Nephron progenitor cell (in vitro differentiated cells): ENCODE data around the gene ZNF618.

Experiments
- DNase-seq: peaks from one replicate; pipeline ENCODE4 v3.0.0; 2021
- H3K27ac Mint-ChIP-seq: 2 replicates; pipeline ENCODE4 v1.8.0; 2021; ENCODE audit warnings: mild to moderate bottlenecking, moderate library complexity, mixed read lengths
- H3K27me3 Mint-ChIP-seq: 2 replicates; pipeline ENCODE4 v1.8.0; 2021; ENCODE audit warnings: mild to moderate bottlenecking, low read depth, mixed read lengths; ENCODE audit not compliant: poor library complexity
- H3K36me3 Mint-ChIP-seq: 2 replicates; pipeline ENCODE4 v1.8.0; 2021; ENCODE audit warnings: low read depth, mixed read lengths
- H3K4me1 Mint-ChIP-seq: 2 replicates; pipeline ENCODE4 v1.8.0; 2021; ENCODE audit warnings: mixed read lengths
- H3K4me3 Mint-ChIP-seq: 2 replicates; pipeline ENCODE4 v1.8.0; 2021; ENCODE audit warnings: mild to moderate bottlenecking, moderate library complexity, mixed read lengths
- H3K9me3 Mint-ChIP-seq: 2 replicates; pipeline ENCODE4 v1.8.0; 2021; ENCODE audit warnings: mild to moderate bottlenecking, moderate library complexity, mixed read lengths
- CTCF ChIP-seq: fragments of 200-600 bp; sonication (generic); IDR thresholded peaks from 2 replicates; pipeline ENCODE4 v1.5.0; 2021; ENCODE audit warnings: antibody characterized with exemption

The ZNF618 gene

GRCh38 chr9:113886026-113886369 lies 9.9 kb downstream of the ZNF618 start:
- H3K27ac Mint-ChIP-seq: peak overlapping the region; percentile 97
- peak overlapping the region; percentile 35 for H3K4me3 Mint-ChIP-seq

GRCh38 chr9:113886466-113886865 lies 10.4 kb downstream of the ZNF618 start:
- Mint-ChIP-seq H3K9me3 (peaks cover 31% of the 10 kb centered on the region), H3K4me1 (peaks cover 59% of the 10 kb centered on the region), H3K27me3 (no peaks in the 10 kb centered on the region), H3K36me3 (peaks cover 46% of the 10 kb centered on the region), H3K27ac (peak overlapping the region; percentile 97), H3K4me3 (no peak overlapping the region)
- no peak for DNase-seq
- no peak for TF ChIP-seq CTCF

More at GRCh38 chr9:113886026-113886369, 9.9 kb downstream of the ZNF618 start:
- peaks cover 59% of the 10 kb centered on the region for H3K4me1 Mint-ChIP-seq
- no peak for TF ChIP-seq CTCF
- peaks cover 26% of the 10 kb centered on the region for H3K9me3 Mint-ChIP-seq
- DNase-seq: no peak
- H3K27me3 Mint-ChIP-seq: no peaks in the 10 kb centered on the region
- H3K36me3 Mint-ChIP-seq: peaks cover 45% of the 10 kb centered on the region

GRCh38 chr9:113886933-113887332 lies 10.8 kb downstream of the ZNF618 start:
- H3K27me3 Mint-ChIP-seq: no peaks in the 10 kb centered on the region
- peak overlapping the region; percentile 5 for H3K27ac Mint-ChIP-seq
- no peak overlapping the region for H3K4me3 Mint-ChIP-seq
- no peak for DNase-seq
- H3K9me3 Mint-ChIP-seq: peaks cover 35% of the 10 kb centered on the region
- no peak for TF ChIP-seq CTCF
- peaks cover 51% of the 10 kb centered on the region for H3K36me3 Mint-ChIP-seq
- peaks cover 54% of the 10 kb centered on the region for H3K4me1 Mint-ChIP-seq

GRCh38 chr9:113887436-113887835 lies 11.3 kb downstream of the ZNF618 start:
- no peak for TF ChIP-seq CTCF
- DNase-seq: no peak
- Mint-ChIP-seq H3K36me3 (peaks cover 56% of the 10 kb centered on the region), H3K27me3 (no peaks in the 10 kb centered on the region), H3K27ac (peak overlapping the region; percentile 5), H3K4me1 (peaks cover 51% of the 10 kb centered on the region), H3K4me3 (no peak overlapping the region), H3K9me3 (peaks cover 38% of the 10 kb centered on the region)

GRCh38 chr9:113888336-113888735 lies 12.2 kb downstream of the ZNF618 start:
- H3K4me1 Mint-ChIP-seq: peaks cover 43% of the 10 kb centered on the region
- no peak for DNase-seq
- H3K9me3 Mint-ChIP-seq: peaks cover 38% of the 10 kb centered on the region
- no peak overlapping the region for H3K27ac Mint-ChIP-seq
- TF ChIP-seq CTCF: no peak
- no peaks in the 10 kb centered on the region for H3K27me3 Mint-ChIP-seq
- peaks cover 65% of the 10 kb centered on the region for H3K36me3 Mint-ChIP-seq
- H3K4me3 Mint-ChIP-seq: no peak overlapping the region

- Mint-ChIP-seq H3K4me1 (peaks cover 37% of the 10 kb centered on the region), H3K9me3 (peaks cover 38% of the 10 kb centered on the region), H3K4me3 (no peak overlapping the region), H3K27me3 (no peaks in the 10 kb centered on the region), H3K27ac (no peak overlapping the region), H3K36me3 (peaks cover 68% of the 10 kb centered on the region)
- TF ChIP-seq CTCF: no peak
- DNase-seq: no peak
These were observed 12.9 kb downstream of the ZNF618 start for GRCh38 chr9:113888976-113889375.
